Measurements from ENCODE around the gene CTDSP2.

DNA sequence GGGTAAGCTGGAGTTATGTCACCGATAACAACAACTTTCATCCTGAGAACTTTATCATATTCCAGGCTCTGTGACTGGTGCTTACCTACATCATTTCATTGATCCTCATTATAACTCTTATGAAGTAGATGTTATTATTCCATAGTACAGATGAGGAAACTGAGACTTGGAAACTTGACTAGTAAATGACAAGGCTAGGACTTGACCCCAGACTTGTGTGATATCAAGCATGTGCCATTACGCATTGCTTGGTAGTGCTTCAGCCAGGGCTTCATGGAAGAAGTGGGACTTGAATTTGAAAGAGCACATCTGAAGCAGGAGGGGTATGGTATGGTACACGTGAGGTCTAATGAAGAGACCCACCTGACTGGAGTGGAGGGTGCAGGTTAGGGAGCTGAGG lies 39.9 kb downstream of the CTDSP2 start:
- TF ChIP-seq, protein P1, sequence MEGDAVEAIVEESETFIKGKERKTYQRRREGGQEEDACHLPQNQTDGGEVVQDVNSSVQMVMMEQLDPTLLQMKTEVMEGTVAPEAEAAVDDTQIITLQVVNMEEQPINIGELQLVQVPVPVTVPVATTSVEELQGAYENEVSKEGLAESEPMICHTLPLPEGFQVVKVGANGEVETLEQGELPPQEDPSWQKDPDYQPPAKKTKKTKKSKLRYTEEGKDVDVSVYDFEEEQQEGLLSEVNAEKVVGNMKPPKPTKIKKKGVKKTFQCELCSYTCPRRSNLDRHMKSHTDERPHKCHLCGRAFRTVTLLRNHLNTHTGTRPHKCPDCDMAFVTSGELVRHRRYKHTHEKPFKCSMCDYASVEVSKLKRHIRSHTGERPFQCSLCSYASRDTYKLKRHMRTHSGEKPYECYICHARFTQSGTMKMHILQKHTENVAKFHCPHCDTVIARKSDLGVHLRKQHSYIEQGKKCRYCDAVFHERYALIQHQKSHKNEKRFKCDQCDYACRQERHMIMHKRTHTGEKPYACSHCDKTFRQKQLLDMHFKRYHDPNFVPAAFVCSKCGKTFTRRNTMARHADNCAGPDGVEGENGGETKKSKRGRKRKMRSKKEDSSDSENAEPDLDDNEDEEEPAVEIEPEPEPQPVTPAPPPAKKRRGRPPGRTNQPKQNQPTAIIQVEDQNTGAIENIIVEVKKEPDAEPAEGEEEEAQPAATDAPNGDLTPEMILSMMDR (IDR thresholded peaks at IDR 0.05; ENCODE audit: control extremely low read depth in 1 of 3, insufficient read depth in 1 of 3, low read depth in 1 of 3, low read length in 3 of 3) = no peak
- TF ChIP-seq EZH2 (IDR thresholded peaks at IDR 0.05; ENCODE audit: low read depth, low read length, severe bottlenecking) (no peak), SP2 (IDR thresholded peaks at IDR 0.05; ENCODE audit: low read length) (no peak), POLR2AphosphoS5 (IDR thresholded peaks at IDR 0.05; ENCODE audit: low read depth, low read length) (no peak), POU5F1 (IDR thresholded peaks at IDR 0.05; ENCODE audit: low read depth, low read length) (no peak), JUN (IDR thresholded peaks at IDR 0.05; ENCODE audit: low read depth, low read length) (no peak), HDAC2 (IDR thresholded peaks at IDR 0.05; ENCODE audit: borderline replicate concordance in 1 of 2, low read depth in 2 of 2, low read length in 2 of 2) (no peak), TAF1 (IDR thresholded peaks at IDR 0.05; ENCODE audit: low read depth, low read length) (no peak), HDAC6 (IDR thresholded peaks at IDR 0.05; ENCODE audit: low read depth, low read length) (no peak)
- TF ChIP-seq, protein P2, sequence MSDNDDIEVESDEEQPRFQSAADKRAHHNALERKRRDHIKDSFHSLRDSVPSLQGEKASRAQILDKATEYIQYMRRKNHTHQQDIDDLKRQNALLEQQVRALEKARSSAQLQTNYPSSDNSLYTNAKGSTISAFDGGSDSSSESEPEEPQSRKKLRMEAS (IDR thresholded peaks at IDR 0.05) = no peak

Data from H1 (cell line).